Heart right ventricle (tissue), 16 donors: ENCODE results near the gene LEMD1. TPM values are rescaled to one million over a fixed set of nuclear protein-coding genes. Genes with fewer than 3 reads are reported as not detected.
"Not testable (repeated sequence)": the region's sequence is repeated elsewhere in the genome, so short reads cannot be mapped to it uniquely, and the experiment has no call there.

ENCODE experiments used
- ATAC-seq, 8 donors: fragments of 200-7000 bp; cut with Tn5 transposase; one replicate each; pipeline ENCODE4 v1.9.1; 2020; ENCODE audit warnings: mild to moderate bottlenecking in 8 of 8, moderate library complexity in 8 of 8, moderate number of reproducible peaks in 1 of 8
- DNase-seq, 2 donors: peaks; one replicate each; pipeline ENCODE4 v3.0.0-alpha.2; 2020
- H3K27ac ChIP-seq, 10 donors: fragments of 200-600 bp; sonication (generic) in 2 of 10; one replicate each; pipeline versions ENCODE4 v1.5.0 to v1.8.0; 2020 to 2022; ENCODE audit warnings: mild to moderate bottlenecking in 3 of 10
- H3K27me3 ChIP-seq, 7 donors: fragments of 200-600 bp; one replicate each; pipeline ENCODE4 v1.8.0; 2021 to 2022; ENCODE audit warnings: mild to moderate bottlenecking in 2 of 7
- H3K36me3 ChIP-seq, 9 donors: fragments of 200-600 bp; sonication (generic) in 1 of 9; one replicate each; pipeline versions ENCODE4 v1.5.0 to v1.8.0; 2020 to 2022; ENCODE audit warnings: mild to moderate bottlenecking in 2 of 9
- H3K4me1 ChIP-seq, 9 donors: fragments of 200-600 bp; sonication (generic) in 1 of 9; one replicate each; pipeline versions ENCODE4 v1.5.0 to v1.8.0; 2020 to 2022; ENCODE audit warnings: mild to moderate bottlenecking in 4 of 9
- H3K4me3 ChIP-seq, 10 donors: fragments of 200-600 bp; sonication (generic) in 2 of 10; one replicate each; pipeline versions ENCODE4 v1.5.0 to v1.8.0; 2020 to 2022; ENCODE audit warnings: mild to moderate bottlenecking in 7 of 10, moderate library complexity in 2 of 10
- H3K9me3 ChIP-seq, 11 donors: fragments of 200-600 bp in 10 of 11; sonication (generic) in 2 of 11; one replicate each; pipeline versions ENCODE4 v1.5.0 to v1.8.0; 2013 to 2022; ENCODE audit warnings: mild to moderate bottlenecking in 2 of 11, control low read depth in 1 of 11, moderate library complexity in 1 of 11
- WGBS, 2 donors: extraction: QIAGEN DNeasy Blood & Tissue Kit; methylation state at CpG; one replicate each; pipeline ENCODE4 v1.1.7; 2013; ENCODE audit warnings: inconsistent platforms in 1 of 2; 5-methylcytosine and 5-hydroxymethylcytosine counted together
- intact Hi-C, 10 donors: fragments of 100-400 bp; cut with DNase I; formaldehyde crosslinking; loops; one replicate each; pipeline versions ENCODE4 v1.11.1 to v1.14.2; 2022
- polyA plus RNA-seq, 2 donors: library from polyadenylated mRNA; stranded (reverse); fragments of 200-250 nt; gene quantifications; one replicate each; pipeline ENCODE4 v1.2.3, GENCODE V29; 2013
- total RNA-seq, 10 donors: library from RNA; stranded (reverse); fragmentation: NEBNext Ultra II Directional in 3 of 10; extraction: Animal tissue kit (Norgen Biotek cat#: 25700) in 3 of 10; gene quantifications; one replicate each; pipeline versions ENCODE4 v1.2.1 to v1.2.4, GENCODE V29; 2021 to 2023
- TF ChIP-seq, protein P1 (sequence below), 9 donors: fragments of 200-600 bp; sonication (generic) in 2 of 9; IDR thresholded peaks; one replicate each; pipeline versions ENCODE4 v1.5.0 to v1.8.0; 2021 to 2022; ENCODE audit warnings: antibody characterized with exemption in 9 of 9, mild to moderate bottlenecking in 5 of 9, moderate library complexity in 1 of 9
- donor health status: Arrhythmogenic right ventricular cardiomyopathy.
- donor health status: ischemic (EF 13 %, LVEDD 7.1; RV severe dilation, severe dysfunction).
- donor health status: healthy with polysubstance abuse.
- donor health status: DM: no; HTN: yes; CAD: no.
- donor health status: DM: no; HTN: no; CAD: no.
- donor health status: ischemic (EF 25% LVEDD 6.9; RV normal size, moderate dysfunction).
- donor health status: ischemic (EF 25% LVEDD 5.7; RV mildly dilated, moderate dysfunction).
- donor health status: healthy.
- donor health status: DM: yes; HTN: yes; CAD: no.
- donor health status: Ischemic cardiomyopathy.
- donor health status: ischemic (EF 35%, LVEDD 5.7; RV mildly dilated, moderate dysfunction).
- donor health status: nonischemic (EF 11% LVEDD 7.7; RV severe dilation, severe dysfunction).
- donor health status: DM: yes; HTN: yes; CAD: no.
- donor health status: PGD.
- donor health status: ischemic (EF 29% LVEDD 5.4; RV normal size, mild dysfunction).
- donor health status: nonischemic (EF 23%, LVEDD 6.1; RV moderate dilation, normal function).

LEMD1 gene
- total and polyA plus RNA-seq, 12 donors, result not detected

- intact Hi-C loops, result loop anchor here in 5 of 10 donors (5.0 to 10.0 kb wide), 4 partner anchors 40 to 83 kb away; partner anchors contain the start of gene KLHDC8A (in 1 of the 5)
- WGBS, 2 donors, result 89 to 91% methylated on average over 2 of the region's 2 CpGs
- H3K27me3 ChIP-seq, result peaks cover 0 to 9% (median 0%) of the 10 kb centered on the region in 7 donors
- ATAC-seq (no peak), DNase-seq (no peak)
- H3K27ac ChIP-seq, result no peak overlapping the region
- no peaks in the 10 kb centered on the region for H3K9me3 ChIP-seq
- H3K36me3 ChIP-seq, result no peaks in the 10 kb centered on the region
- peaks cover 13 to 58% (median 51%) of the 10 kb centered on the region in 9 donors for H3K4me1 ChIP-seq
- TF ChIP-seq, protein P1, sequence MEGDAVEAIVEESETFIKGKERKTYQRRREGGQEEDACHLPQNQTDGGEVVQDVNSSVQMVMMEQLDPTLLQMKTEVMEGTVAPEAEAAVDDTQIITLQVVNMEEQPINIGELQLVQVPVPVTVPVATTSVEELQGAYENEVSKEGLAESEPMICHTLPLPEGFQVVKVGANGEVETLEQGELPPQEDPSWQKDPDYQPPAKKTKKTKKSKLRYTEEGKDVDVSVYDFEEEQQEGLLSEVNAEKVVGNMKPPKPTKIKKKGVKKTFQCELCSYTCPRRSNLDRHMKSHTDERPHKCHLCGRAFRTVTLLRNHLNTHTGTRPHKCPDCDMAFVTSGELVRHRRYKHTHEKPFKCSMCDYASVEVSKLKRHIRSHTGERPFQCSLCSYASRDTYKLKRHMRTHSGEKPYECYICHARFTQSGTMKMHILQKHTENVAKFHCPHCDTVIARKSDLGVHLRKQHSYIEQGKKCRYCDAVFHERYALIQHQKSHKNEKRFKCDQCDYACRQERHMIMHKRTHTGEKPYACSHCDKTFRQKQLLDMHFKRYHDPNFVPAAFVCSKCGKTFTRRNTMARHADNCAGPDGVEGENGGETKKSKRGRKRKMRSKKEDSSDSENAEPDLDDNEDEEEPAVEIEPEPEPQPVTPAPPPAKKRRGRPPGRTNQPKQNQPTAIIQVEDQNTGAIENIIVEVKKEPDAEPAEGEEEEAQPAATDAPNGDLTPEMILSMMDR (IDR thresholded peaks at IDR 0.05), result no peak
- H3K4me3 ChIP-seq, result no peak overlapping the region
These were observed 15.7 kb upstream of the LEMD1 start for GRCh38 chr1:205437570-205437969.

DNA sequence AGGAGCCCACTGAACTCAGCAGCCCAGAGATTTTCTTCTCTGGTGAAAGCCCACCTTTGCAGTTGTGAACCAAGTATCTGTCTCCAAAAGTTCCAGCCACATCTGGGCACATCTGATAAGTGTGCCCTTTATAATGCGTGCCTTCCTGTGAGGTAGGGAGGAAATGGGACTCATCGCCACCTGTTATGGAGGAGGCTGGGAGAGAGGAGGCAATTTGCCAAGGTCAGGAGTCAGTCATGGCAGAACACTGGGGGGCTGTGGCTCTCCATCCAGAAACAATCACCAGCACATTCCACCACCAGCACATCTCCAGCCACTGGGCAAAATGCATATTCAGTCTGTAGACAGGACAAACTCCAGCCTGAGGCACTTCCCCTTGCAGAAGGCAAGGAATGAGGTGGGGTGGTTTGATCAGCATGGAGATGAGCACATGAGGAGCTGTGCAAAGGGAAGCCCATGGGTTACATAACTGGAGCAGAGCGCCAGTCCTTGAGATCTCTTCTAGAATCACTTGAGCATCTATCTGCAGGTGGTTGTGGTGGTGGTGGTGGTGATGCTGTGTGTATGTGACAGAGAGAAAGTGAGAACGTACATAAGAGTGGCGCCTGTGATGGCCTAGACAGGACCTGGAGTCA is 15.0 kb upstream of the LEMD1 start:
- H3K9me3 ChIP-seq, result no peaks in the 10 kb centered on the region
- DNase-seq (no peak), ATAC-seq (no peak)
- peaks cover 13 to 54% (median 49%) of the 10 kb centered on the region in 9 donors for H3K4me1 ChIP-seq
- H3K4me3 ChIP-seq, result no peak overlapping the region
- no peaks in the 10 kb centered on the region for H3K36me3 ChIP-seq
- TF ChIP-seq, protein P1 (IDR thresholded peaks at IDR 0.05), result no peak
- intact Hi-C loops, result loop anchor here in 5 of 10 donors (5.0 to 10.0 kb wide), 4 partner anchors 40 to 82 kb away; partner anchors contain the start of gene KLHDC8A (in 1 of the 5)
- H3K27ac ChIP-seq, result no peak overlapping the region
- H3K27me3 ChIP-seq, result peaks cover 0 to 15% (median 0%) of the 10 kb centered on the region in 7 donors
- 91 to 92% methylated on average over 5 of the region's 5 CpGs for WGBS, 2 donors

DNA sequence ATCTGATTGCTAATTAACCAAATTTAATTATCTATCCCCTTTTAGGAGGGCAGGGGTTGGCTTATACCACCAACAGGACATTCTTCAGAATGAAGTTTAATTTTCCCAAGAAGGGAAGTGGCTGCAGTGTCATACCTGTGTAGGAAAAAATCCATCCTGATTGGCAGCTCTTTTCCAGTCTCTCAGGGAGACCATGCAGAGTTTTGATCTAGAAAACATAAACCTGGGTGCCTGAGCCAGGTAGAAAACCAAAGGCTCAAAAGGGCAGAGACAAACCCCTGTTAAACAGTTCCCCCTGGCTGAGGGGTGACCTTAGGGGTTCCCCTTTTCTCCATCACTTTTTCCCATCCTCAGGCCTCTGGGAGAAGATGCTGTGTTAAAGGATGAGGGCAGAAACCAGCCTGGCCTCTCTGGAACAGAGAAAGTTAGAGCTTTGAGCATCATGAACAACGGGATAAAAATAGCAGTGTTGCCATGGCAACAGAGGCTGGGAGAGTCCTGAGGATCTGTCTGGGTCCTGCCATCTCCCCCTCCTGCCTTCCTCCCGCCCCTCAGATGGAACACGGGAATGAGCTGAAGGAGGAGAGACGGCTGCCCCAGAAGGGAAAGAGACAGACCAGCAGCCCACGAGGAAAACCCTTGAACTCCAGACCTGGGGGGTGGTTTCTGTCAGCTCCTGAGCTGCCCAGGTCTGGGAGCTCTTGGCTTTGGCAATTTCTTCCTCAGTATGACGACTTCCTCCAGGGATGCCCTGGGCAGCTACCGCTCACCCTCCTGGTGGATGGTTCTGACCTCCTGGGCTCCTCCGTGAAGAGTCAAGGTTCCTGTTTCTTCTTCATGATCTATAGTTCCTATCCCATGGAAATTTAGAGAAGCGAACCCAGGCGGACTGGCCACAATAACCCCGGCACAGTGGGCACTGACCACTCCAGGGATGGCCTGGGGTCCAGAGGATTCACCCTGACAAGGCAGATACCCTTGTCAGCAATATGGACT is 14.0 kb upstream of the LEMD1 start:
- no peaks in the 10 kb centered on the region for H3K36me3 ChIP-seq
- DNase-seq, result no peak
- no peak for ATAC-seq
- intact Hi-C loops, result loop anchor here in 5 of 10 donors (5.0 to 10.0 kb wide), 4 partner anchors 39 to 81 kb away; partner anchors contain the start of gene KLHDC8A (in 1 of the 5)
- TF ChIP-seq, protein P1 (IDR thresholded peaks at IDR 0.05), result no peak
- peaks cover 0 to 16% (median 0%) of the 10 kb centered on the region in 7 donors for H3K27me3 ChIP-seq
- H3K9me3 ChIP-seq, result no peaks in the 10 kb centered on the region
- no peak overlapping the region for H3K4me3 ChIP-seq
- H3K27ac ChIP-seq, result no peak overlapping the region
- peaks cover 13 to 47% (median 43%) of the 10 kb centered on the region in 9 donors for H3K4me1 ChIP-seq
- 72 to 75% methylated on average over 11 of the region's 11 CpGs for WGBS, 2 donors

DNA sequence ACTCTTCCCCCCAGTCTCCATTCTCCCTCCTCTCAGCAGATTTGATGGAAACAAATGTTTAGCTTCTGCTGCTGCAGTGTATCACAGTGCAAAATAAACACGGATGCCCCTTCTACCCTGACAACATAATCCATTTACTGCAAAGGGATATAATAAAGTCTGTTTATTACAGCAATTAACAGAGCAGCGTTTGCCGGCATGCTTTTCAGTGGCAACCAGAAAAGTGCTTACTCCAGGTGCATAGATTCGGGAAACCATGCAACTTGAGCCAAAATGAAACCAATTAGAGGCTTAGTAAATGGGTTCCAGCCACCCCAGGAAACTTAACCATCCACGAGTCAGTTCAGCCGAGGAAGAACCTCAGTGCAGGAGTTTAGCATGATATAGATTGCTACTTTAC is 12.9 kb upstream of the LEMD1 start:
- H3K4me3 ChIP-seq, result no peak overlapping the region
- ATAC-seq (no peak), DNase-seq (no peak)
- no peaks in the 10 kb centered on the region for H3K9me3 ChIP-seq
- TF ChIP-seq, protein P1 (IDR thresholded peaks at IDR 0.05), result no peak
- no peak overlapping the region for H3K27ac ChIP-seq
- peaks cover 0 to 16% (median 0%) of the 10 kb centered on the region in 7 donors for H3K27me3 ChIP-seq
- intact Hi-C loops, result loop anchor here in 6 of 10 donors (5.0 to 10.0 kb wide), 4 partner anchors 37 to 80 kb away; partner anchors contain the start of gene KLHDC8A (in 1 of the 6)
- 90 to 91% methylated on average over 6 of the region's 6 CpGs for WGBS, 2 donors
- H3K36me3 ChIP-seq, result no peaks in the 10 kb centered on the region
- H3K4me1 ChIP-seq, result peaks cover 13 to 41% (median 34%) of the 10 kb centered on the region in 9 donors

DNA sequence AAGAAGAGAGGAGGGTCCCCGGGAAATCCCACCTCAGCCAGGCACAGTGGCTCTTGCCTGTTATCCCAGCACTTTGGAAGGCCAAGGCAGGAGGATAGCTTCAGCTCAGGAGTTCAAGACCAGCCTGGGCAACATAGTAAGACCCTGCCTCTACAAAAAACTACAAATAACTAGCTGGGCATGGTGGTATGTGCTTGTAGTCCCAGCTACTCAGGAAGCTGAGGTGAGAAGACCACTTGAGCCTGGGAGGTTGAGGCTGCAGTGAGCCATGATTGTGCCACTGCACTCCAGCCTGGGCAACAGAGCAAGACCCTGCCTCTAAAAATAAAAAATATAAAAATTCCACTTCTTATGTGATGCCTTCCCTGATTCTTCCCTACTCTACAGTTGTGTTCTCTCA is 10.8 kb upstream of the LEMD1 start:
- not testable (repeated sequence) for H3K4me3 ChIP-seq, ATAC-seq, H3K36me3 ChIP-seq, H3K9me3 ChIP-seq, H3K27ac ChIP-seq, DNase-seq
- 92 to 93% methylated on average over 1 of the region's 1 CpG for WGBS, 2 donors
- peaks cover 0 to 21% (median 14%) of the 10 kb centered on the region in 9 donors for H3K4me1 ChIP-seq
- intact Hi-C loops, result loop anchor here in 3 of 10 donors (5.0 to 10.0 kb wide), 2 partner anchors 35 to 78 kb away; partner anchors contain the start of gene KLHDC8A (in 1 of the 3)
- H3K27me3 ChIP-seq, result peaks cover 0 to 16% (median 0%) of the 10 kb centered on the region in 7 donors
